Mesodermal cell (in vitro differentiated cells): ENCODE measurements around the gene PHLDB2.

Experiments
- H3K27ac ChIP-seq: 2 replicates; pipeline ENCODE4 v1.7.0; 2013; ENCODE audit warnings: mild to moderate bottlenecking, low read depth, low read length, moderate library complexity; ENCODE audit not compliant: severe bottlenecking
- H3K36me3 ChIP-seq: 2 replicates; pipeline ENCODE4 v1.7.1; 2013; ENCODE audit warnings: mild to moderate bottlenecking, low read length, moderate library complexity; ENCODE audit not compliant: control insufficient read depth, insufficient read depth
- H3K4me1 ChIP-seq: one replicate; pipeline ENCODE4 v1.7.1; 2013; ENCODE audit warnings: mild to moderate bottlenecking, low read length; ENCODE audit not compliant: insufficient read depth, control insufficient read depth, poor library complexity, severe bottlenecking
- H3K4me3 ChIP-seq: 2 replicates; pipeline ENCODE4 v1.7.0; 2013; ENCODE audit warnings: low read length, control low read depth, mild to moderate bottlenecking; ENCODE audit not compliant: insufficient read depth, poor library complexity, severe bottlenecking; ENCODE audit errors: extremely low read depth
- H3K9me3 ChIP-seq: 2 replicates; pipeline ENCODE4 v1.7.1; 2013; ENCODE audit warnings: mild to moderate bottlenecking, low read length, moderate library complexity; ENCODE audit not compliant: control insufficient read depth
- WGBS, 2 experiments: methylation state at CpG; one replicate each; pipeline ENCODE4 v1.1.5; 2013; ENCODE audit warnings: missing lambda C conversion rate in 2 of 2; ENCODE audit not compliant: insufficient coverage in 2 of 2; 5-methylcytosine and 5-hydroxymethylcytosine counted together

PHLDB2 gene

GRCh38 chr3:111848778-111849177, 10.3 kb upstream of the PHLDB2 start:
- WGBS, 2 experiments, result no CpG with 5 or more reads among the region's 2 CpGs
- Histone ChIP-seq H3K4me1 (peaks cover 43% of the 10 kb centered on the region), H3K9me3 (no peaks in the 10 kb centered on the region), H3K36me3 (no peaks in the 10 kb centered on the region), H3K27ac (no peak overlapping the region), H3K4me3 (no peak overlapping the region)

- no peaks in the 10 kb centered on the region for H3K36me3 ChIP-seq
- H3K4me3 ChIP-seq, result no peak overlapping the region
- no peak overlapping the region for H3K27ac ChIP-seq
- no peaks in the 10 kb centered on the region for H3K9me3 ChIP-seq
- 100% methylated on average over 1 to 2 of the region's 3 CpGs for WGBS, 2 experiments
- peaks cover 51% of the 10 kb centered on the region for H3K4me1 ChIP-seq
Observed at GRCh38 chr3:111850537-111850936, 8.5 kb upstream of the PHLDB2 start.

- no peaks in the 10 kb centered on the region for H3K36me3 ChIP-seq
- no peak overlapping the region for H3K4me3 ChIP-seq
- H3K9me3 ChIP-seq, result no peaks in the 10 kb centered on the region
- WGBS, 2 experiments, result 45 to 47% methylated on average over 3 of the region's 8 CpGs
- peaks cover 48% of the 10 kb centered on the region for H3K4me1 ChIP-seq
- H3K27ac ChIP-seq, result peak overlapping the region; percentile 91
Observed at GRCh38 chr3:111851511-111851954, 7.5 kb upstream of the PHLDB2 start.

GRCh38 chr3:111852540-111852939, 6.5 kb upstream of the PHLDB2 start:
- WGBS, 2 experiments, result 50% methylated on average over 1 of the region's 3 CpGs; no CpG with 5 or more reads in 1 of the 2 experiments
- H3K36me3 ChIP-seq, result no peaks in the 10 kb centered on the region
- peak overlapping the region; percentile 84 for H3K27ac ChIP-seq
- no peaks in the 10 kb centered on the region for H3K9me3 ChIP-seq
- no peak overlapping the region for H3K4me3 ChIP-seq
- H3K4me1 ChIP-seq, result peaks cover 37% of the 10 kb centered on the region

- peaks cover 32% of the 10 kb centered on the region for H3K4me1 ChIP-seq
- no peak overlapping the region for H3K27ac ChIP-seq
- WGBS, 2 experiments, result no CpG with 5 or more reads among the region's 1 CpG
- H3K9me3 ChIP-seq, result no peaks in the 10 kb centered on the region
- H3K4me3 ChIP-seq, result no peak overlapping the region
- H3K36me3 ChIP-seq, result no peaks in the 10 kb centered on the region
Observed at GRCh38 chr3:111853068-111853467, 6.0 kb upstream of the PHLDB2 start.

- no peak overlapping the region for H3K27ac ChIP-seq
- WGBS, 2 experiments, result 100% methylated on average over 1 of the region's 2 CpGs; no CpG with 5 or more reads in 1 of the 2 experiments
- peaks cover 26% of the 10 kb centered on the region for H3K4me1 ChIP-seq
- H3K36me3 ChIP-seq, result no peaks in the 10 kb centered on the region
- no peak overlapping the region for H3K4me3 ChIP-seq
- H3K9me3 ChIP-seq, result no peaks in the 10 kb centered on the region
Observed at GRCh38 chr3:111854990-111855389, 4.1 kb upstream of the PHLDB2 start.

- Histone ChIP-seq H3K4me3 (no peak overlapping the region), H3K36me3 (no peaks in the 10 kb centered on the region), H3K9me3 (no peaks in the 10 kb centered on the region), H3K4me1 (peaks cover 26% of the 10 kb centered on the region), H3K27ac (no peak overlapping the region)
- WGBS, 2 experiments, result 90% methylated on average over 2 of the region's 3 CpGs; no CpG with 5 or more reads in 1 of the 2 experiments
Observed at GRCh38 chr3:111856501-111856900, 2.6 kb upstream of the PHLDB2 start.

- Histone ChIP-seq H3K27ac (no peak overlapping the region), H3K4me3 (no peak overlapping the region), H3K36me3 (no peaks in the 10 kb centered on the region), H3K4me1 (peaks cover 23% of the 10 kb centered on the region), H3K9me3 (no peaks in the 10 kb centered on the region)
- 86 to 100% methylated on average over 1 of the region's 6 CpGs for WGBS, 2 experiments
Observed at GRCh38 chr3:111857474-111857873, 1.6 kb upstream of the PHLDB2 start.

- no peaks in the 10 kb centered on the region for H3K9me3 ChIP-seq
- 23 to 28% methylated on average over 8 to 10 of the region's 10 CpGs for WGBS, 2 experiments
- peak overlapping the region; percentile 91 for H3K4me3 ChIP-seq
- H3K4me1 ChIP-seq, result peaks cover 24% of the 10 kb centered on the region
- peak overlapping the region; percentile 98 for H3K27ac ChIP-seq
- H3K36me3 ChIP-seq, result no peaks in the 10 kb centered on the region
Observed at GRCh38 chr3:111858642-111859041, 423 bp upstream of the PHLDB2 start.

GRCh38 chr3:111859974-111860859, 1.2 kb downstream of the PHLDB2 start:
- Histone ChIP-seq H3K4me3 (peak overlapping the region; percentile 91), H3K9me3 (no peaks in the 10 kb centered on the region), H3K27ac (peak overlapping the region; percentile 98), H3K36me3 (no peaks in the 10 kb centered on the region), H3K4me1 (peaks cover 31% of the 10 kb centered on the region)
- 0 to 1% methylated on average over 28 of the region's 35 CpGs for WGBS, 2 experiments

GRCh38 chr3:111861391-111861790, 2.3 kb downstream of the PHLDB2 start:
- H3K4me1 ChIP-seq, result peaks cover 43% of the 10 kb centered on the region
- H3K9me3 ChIP-seq, result no peaks in the 10 kb centered on the region
- H3K36me3 ChIP-seq, result no peaks in the 10 kb centered on the region
- H3K4me3 ChIP-seq, result peak overlapping the region; percentile 91
- WGBS, 2 experiments, result 20 to 31% methylated on average over 2 to 4 of the region's 7 CpGs
- peak overlapping the region; percentile 98 for H3K27ac ChIP-seq
